GM15510 (cell line): ENCODE results near the gene ATP5F1B.

Experiments used
- POLR2A ChIP-seq: IDR thresholded peaks from 3 replicates; pipeline ENCODE4 v1.6.1; 2011; ENCODE audit warnings: borderline replicate concordance; ENCODE audit not compliant: insufficient read length; ENCODE audit errors: extremely low read depth

The ATP5F1B gene

GRCh38 chr12:56599797-56600196 is 46.0 kb downstream of the ATP5F1B start:
- no peak for TF ChIP-seq POLR2A

GRCh38 chr12:56599041-56599440 is 46.7 kb downstream of the ATP5F1B start:
- TF ChIP-seq POLR2A = no peak

- no peak for TF ChIP-seq POLR2A
Observed at GRCh38 chr12:56596815-56597214, 49.0 kb downstream of the ATP5F1B start.

- TF ChIP-seq POLR2A = no peak
Observed at GRCh38 chr12:56593909-56594621, 51.7 kb downstream of the ATP5F1B start.

GRCh38 chr12:56591961-56592360 is 53.8 kb downstream of the ATP5F1B start:
- TF ChIP-seq POLR2A = no peak

- TF ChIP-seq POLR2A = no peak
Observed at GRCh38 chr12:56591126-56591525, 54.7 kb downstream of the ATP5F1B start.

- no peak for TF ChIP-seq POLR2A
Observed at GRCh38 chr12:56590237-56590830, 55.5 kb downstream of the ATP5F1B start.

- no peak for TF ChIP-seq POLR2A
Observed at GRCh38 chr12:56589783-56590182, 56.0 kb downstream of the ATP5F1B start.
